Stromal cell of bone marrow (primary cell): ENCODE results near the gene CHAD.

Source experiments
- DNase-seq: peaks from one replicate; pipeline ENCODE4 v3.0.0-alpha.2; 2012; ENCODE audit warnings: low read depth

Gene CHAD, protein sequence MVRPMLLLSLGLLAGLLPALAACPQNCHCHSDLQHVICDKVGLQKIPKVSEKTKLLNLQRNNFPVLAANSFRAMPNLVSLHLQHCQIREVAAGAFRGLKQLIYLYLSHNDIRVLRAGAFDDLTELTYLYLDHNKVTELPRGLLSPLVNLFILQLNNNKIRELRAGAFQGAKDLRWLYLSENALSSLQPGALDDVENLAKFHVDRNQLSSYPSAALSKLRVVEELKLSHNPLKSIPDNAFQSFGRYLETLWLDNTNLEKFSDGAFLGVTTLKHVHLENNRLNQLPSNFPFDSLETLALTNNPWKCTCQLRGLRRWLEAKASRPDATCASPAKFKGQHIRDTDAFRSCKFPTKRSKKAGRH

DNA sequence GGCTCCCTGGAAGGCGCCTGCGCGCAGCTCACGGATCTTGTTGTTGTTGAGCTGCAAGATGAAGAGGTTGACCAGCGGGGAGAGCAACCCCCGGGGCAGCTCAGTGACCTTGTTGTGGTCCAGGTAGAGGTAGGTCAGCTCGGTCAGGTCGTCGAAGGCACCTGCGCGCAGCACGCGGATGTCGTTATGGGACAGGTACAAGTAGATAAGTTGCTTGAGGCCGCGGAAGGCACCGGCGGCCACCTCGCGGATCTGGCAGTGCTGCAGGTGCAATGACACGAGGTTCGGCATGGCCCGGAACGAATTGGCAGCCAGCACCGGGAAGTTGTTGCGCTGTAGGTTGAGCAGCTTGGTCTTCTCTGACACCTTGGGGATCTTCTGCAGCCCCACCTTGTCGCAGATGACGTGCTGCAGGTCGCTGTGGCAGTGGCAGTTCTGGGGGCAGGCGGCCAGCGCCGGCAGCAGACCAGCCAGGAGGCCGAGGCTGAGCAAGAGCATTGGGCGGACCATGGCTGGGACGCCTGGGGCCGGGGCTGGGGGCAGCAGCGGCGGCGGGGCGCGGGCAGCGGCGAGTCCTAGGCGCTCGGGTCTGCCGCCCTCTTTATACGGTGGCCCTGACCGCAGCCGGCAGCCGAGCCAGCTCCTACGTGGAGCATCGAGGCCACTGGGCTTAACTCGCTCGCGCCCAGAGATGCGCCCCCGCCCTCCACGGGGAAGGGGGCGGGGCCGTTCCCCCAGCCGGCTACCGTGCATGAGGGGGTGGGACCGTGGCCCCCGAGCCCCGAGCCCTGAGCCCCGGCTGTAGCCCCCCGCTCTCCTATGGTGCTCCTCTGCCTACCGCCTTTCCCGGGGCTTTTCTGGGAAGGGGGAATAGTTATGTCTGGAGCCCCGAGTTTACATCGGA is at the start of gene CHAD:
Gene CHAD (minus strand): TSS at position 577 of the 904 bp plus-strand sequence. CDS start 67 bp downstream, at position 510.
- DNase-seq, result no peak

DNA sequence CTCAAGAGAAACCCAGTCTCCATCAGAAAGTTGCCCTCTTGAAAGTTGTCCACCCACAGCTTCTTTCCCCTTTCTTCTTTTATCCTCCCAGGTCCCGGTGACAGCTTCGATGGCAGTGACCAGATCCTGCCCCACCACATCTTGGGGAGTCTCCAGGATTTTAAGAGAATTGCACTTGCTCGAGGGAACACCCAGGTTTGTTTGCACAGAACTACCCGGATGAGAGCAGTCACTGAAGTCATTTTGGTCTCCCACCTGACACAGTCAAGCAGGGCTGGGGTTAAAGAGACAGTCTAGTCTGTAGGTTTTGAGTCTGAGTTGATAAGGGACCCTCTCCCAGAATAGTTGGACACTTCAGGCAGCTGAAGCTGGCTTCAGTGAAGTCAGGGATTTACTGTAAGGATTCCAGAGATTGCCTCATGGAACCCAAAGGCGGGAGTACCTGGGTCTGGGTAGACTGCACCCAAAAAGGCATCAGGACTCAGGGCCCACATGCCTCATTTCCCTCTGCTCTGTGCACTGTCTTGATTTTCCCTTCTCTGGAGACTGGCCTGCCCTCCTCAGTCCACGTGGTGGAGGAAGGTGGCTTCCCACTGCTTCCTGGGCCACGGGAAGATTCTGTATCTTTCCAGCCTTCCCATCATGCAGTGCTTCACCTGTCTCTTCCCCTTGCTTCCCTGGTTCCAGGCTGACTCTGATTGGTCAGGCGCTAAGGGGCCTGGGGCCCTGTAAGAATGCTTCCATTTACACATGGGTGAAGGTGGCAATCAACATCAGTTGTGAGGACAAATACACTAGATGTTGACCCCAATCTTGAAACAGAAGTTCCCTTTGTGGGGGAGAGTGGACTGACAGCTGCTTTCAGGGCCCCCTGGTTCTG is 49.1 kb upstream of the CHAD start:
- DNase-seq, result no peak

DNA sequence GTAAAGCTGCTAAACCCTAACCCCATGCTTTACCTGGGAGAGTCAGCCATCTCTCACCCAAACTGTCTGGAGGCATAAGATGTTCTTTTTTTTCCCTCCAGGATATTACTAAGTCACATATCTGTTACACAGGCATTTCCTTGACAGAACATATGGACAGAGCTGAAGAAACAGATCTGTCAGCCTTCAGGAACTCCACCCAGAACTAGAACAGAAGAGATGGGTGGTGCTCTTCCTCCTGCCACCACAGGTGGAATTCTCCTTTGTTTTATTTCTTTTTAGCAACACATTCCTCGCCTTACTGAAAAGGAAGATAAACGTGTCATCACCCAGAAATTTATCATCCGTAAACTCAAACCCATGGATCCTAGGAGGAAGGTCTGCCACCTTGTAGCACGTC is 48.3 kb upstream of the CHAD start:
- DNase-seq, result no peak

DNA sequence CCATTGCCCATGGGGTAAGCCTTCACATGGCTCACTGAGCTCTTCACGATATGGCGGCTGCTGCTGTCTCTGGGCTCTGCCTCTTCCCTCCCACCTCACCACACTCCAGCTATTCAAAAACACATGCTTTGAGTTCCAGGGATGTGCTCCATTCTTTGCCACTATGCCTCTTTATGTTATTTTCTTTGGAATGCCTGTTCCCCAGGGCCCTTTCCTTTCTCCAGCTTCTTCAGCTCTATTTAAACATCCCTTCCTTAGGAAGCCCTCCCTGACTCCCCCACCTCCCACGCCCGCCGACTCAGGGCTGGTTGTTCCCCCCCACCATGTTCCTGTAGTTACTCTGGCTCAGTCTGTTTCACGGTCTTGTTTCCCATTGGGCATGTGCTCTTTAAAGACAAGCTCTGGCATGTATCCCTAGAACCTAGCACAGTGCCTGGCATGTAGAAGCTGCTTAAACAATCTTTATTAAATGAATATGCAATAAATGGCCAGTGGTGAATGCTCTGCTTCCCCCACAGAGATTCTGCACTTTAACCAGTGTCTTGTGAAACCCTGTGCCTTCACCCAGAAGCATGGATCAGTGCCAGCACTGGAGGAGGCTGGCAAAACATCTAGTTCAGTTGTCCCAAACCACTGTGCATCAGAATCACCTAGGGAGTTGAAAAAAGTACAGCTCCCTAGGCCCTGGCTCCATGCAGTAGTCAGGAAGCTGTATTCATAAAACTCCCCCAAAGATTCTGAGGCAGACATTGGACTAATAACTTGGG is 46.4 kb upstream of the CHAD start:
- peak; percentile 52 for DNase-seq

DNA sequence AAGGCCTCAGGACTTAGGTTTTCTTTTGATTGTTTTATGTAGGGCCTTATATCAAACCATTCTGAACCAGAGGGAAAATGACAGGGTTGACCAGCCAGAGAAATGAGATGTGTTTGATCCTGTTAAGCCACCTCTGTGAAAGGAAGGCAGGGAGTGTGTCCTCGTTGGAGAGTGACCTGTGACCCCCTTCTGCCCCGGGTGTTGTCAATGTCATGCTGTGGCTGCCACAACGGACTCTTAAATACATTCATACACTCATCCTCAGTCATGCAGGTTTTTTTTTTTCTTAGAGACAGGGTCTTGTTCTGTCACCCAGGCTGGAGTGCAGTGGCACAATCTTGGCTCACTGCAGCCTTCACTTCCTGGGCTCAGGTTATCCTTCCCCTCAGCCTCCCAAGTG is 45.7 kb upstream of the CHAD start:
- DNase-seq, result no peak

DNA sequence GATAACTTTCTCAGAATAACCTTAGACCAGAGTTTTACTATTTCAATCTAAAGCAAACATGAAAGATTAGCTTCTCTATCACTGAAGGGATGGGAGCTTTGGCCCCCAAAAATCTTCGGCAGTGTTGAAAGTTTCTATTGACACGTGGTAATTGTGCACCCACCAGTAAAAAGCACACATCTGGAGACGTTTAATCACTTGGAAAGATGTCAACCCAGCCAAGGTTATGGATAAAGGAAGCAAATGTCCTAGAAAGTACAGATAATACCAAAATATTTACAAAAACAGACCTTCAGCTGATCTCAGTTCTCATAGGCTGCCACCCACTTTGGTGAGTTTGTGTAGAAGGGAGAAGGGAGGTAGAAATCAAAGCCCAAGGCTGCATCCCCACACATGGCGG is 44.8 kb upstream of the CHAD start:
- DNase-seq, result no peak

DNA sequence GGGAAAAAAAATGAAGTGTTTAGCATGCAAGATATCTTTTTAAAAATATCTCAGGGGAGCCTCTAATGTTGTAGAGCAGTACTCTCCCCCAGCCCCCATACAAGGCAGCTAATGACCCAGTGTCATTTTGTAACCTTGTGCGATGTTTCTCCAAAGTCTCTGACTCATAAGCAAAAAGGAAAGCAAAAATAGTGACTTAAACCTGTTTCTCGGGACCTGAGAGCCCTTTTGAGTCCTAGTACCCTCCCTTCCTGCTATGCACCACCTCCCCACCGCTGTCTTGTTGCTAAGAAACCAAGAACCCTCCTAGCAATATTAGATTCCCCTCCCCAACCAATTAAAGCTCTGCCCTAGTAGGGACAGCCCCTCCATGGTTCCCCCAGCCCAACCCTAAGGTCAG is 42.4 kb upstream of the CHAD start:
- no peak for DNase-seq

DNA sequence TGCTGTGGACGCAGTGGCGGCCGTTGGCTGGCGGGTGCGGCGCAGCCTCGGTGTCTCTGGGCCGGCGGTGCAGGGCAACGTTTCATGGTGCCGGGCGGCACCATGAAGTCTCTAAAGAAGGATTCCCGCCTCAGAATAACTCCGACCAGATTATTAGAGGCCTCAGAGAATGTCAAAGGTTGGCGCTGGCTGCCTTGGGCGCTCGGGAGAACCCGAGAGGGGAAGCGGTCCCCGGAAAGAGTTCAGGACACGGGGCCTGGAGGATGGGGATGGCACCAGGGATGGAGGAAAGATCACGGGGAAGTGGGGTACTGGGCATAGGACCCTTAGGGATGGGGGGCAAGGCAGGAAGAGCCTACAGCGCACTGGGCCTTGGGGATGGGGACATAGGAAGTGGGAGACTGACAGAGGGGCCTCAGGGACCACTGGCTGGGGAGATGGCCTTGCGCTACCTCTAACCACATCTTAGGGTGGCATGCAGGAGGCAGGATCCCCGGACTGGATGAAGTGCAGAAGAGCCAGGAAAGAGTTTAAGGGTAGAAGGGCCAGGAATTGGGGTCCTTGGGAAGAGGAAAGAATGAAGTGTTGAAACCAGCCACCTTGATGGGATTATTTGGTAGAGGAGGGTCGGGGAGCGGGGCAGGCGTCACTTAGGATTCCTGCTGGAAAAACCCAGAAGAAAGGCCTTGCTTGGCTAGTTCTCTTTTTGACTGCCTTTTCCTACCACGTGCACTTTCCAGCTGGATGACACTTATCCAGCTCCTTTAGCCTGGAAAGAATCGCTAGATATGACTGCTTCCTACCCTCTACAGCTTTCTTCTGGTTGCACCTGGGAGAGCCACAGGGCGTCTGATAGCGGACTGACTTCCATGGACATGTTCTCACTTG is 40.1 kb upstream of the CHAD start:
- DNase-seq, result no peak

DNA sequence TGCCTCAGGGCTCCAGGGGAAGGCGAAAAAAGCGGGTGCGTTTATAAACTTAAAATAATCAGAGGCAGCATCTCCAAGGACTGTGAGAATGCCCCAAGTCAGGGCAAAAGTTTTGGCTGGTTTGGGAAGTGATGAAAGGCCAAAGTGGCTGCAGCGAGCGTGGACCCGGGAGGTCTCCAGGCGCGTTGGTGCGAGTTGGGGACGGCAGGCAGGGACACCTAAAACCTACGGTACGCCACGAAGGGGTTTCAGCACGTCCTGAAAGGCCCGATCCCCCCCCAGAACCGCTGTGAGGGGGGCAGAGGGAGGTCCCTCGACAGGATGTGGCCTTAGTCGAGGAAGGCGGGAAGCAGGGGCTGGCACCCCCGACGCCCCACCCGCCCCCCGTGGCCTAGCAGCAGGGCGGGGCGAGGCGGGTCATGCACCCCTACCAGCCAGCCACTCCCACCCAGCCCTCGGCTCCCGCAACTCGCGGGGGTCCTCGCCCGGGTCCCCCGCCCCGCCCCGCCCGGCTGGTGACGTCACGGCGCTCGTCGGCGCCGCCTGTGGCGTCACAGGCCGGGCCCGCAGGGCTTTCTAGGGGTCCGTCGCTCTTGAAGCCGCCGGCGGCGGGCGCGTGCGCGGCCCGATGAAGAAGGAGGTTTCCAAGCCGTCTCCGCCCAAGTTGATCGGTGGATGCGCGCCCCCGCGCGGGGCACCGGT is 39.3 kb upstream of the CHAD start, which contains the start of gene MYCBPAP:
Gene MYCBPAP (plus strand): TSS at position 569 of the 702 bp plus-strand sequence. CDS start 236 bp downstream, outside the sequence.
- DNase-seq, result peak; percentile 74

DNA sequence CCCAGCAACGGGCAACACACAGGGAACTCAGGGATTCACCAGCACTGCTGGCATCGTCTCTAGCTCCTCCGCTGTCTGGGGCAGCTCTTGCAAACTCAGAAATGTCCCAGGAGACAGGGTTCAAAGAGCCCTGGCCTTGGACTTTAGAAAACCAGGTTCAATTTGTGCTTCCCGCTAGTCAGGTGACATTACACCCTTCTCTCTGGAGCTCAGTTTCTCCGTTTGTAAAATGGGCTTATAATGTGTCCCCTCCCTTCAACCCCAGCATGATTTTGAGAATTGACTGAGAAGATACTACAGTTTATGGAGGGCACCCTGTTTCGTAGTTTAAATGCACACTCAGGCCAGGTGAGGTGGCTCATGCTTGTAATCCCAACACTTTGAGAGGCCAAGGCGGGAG is 37.6 kb upstream of the CHAD start:
- DNase-seq, result no peak

DNA sequence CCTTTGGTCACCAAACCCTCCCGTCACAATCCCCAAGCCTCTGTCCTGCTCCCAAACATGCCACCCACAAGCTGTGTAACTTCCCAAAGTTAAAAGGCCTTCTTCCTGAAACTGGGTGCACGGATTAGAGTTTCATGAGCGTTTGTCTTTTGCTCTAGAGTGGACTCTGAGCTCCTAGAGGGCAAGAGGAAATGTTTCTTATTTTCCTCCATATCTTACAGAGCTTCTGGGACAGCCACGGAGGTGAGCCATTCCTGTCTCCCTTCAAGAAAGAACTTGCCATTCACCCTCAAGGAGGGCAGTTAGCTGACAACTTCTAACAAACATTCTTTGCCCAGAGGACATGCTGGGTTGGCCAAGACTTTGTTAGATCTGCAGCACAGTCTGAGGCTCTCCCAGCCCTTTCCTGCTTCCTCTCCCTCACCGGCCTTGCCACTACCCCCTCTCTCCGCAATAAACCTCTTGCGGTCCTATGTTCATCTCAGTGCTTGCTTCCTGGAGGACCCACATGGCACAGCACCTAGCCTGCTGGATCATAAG is 37.0 kb upstream of the CHAD start:
- DNase-seq, result no peak

DNA sequence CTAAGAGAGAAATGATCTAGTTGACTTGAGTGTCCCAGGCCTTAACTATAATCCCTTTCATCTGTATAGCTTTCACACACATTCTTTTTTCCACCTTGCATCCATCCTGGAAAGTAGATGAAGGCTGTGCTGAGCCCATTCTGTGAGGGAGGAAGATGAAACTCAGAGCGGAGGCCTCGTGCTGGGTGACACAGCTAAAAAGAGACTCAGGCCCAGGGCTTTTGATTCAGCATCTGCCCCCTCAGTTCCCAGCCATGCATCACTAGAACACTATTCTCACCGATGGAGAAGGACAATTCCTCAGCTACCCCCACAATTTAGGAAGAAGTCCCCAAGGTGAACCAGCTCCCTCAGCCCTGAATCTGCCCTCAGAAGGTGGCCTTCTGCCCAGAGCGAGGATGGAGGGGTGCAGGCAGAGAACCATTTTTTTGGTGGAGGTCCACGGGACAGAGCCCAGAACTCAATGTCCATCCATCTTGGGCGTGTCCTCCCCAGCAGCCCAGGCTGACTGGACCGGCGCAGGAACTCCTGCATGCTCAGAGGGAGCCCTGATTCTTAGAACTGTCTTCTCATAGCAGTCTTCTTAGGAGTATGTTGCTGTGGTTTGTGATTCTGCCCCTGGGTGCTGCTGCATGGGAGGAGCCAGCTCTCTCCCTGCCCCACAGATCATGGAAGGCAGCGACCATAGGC is 33.8 kb upstream of the CHAD start:
- DNase-seq, result no peak

DNA sequence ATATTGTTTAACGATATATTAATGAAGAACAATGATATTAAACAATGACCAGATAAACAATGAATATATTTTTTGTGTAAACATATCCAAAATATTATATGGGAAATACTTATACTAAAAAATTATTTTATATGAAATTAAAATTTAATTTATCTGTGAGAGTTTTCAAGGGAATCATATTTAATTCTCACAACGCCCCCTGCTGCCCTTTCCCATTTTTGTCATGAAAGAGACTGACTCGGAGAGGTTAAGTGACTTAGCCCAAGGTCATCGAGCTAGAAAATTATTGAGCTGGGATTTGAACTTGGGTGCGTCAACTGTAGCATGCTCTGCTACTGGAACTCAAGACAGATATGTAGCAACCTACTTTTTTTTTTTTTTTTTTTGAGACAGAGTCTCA is 32.4 kb upstream of the CHAD start:
- no peak for DNase-seq

DNA sequence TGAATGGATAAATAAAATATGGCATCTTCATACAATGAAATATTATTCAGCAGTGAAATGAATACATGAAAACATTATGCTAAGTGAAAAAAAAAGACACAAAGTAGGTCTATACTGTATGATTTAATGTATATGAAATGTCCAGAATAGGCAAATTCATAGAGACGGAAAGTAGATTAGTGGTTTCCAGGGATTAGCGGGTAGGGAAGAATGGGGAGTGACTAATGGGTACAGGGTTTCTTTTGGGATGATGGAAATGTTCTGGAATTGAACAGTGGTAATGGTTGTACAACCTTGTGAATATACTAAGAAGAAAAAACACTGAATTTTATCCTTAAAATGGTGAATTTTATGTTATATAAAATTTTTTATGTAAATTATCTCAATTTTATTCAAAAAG is 31.0 kb upstream of the CHAD start:
- DNase-seq, result no peak

DNA sequence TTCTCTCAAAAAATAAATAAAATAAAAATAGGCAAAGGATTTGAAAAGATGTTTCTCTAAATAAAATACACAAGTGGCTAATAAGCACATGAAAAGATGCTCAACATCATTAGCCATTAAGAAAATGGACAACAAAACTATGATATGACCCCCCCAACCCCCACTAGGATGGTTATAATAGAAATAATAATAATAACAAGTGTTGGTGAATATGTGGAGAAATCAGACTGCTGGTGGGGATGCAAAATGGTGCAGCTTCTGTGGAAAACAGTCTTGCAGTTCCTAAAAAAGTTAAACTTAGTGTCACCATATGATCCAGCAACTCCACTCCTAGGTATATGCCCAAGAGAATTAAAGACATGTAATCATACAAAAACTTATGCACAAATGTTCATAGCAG is 30.6 kb upstream of the CHAD start:
- DNase-seq, result no peak

DNA sequence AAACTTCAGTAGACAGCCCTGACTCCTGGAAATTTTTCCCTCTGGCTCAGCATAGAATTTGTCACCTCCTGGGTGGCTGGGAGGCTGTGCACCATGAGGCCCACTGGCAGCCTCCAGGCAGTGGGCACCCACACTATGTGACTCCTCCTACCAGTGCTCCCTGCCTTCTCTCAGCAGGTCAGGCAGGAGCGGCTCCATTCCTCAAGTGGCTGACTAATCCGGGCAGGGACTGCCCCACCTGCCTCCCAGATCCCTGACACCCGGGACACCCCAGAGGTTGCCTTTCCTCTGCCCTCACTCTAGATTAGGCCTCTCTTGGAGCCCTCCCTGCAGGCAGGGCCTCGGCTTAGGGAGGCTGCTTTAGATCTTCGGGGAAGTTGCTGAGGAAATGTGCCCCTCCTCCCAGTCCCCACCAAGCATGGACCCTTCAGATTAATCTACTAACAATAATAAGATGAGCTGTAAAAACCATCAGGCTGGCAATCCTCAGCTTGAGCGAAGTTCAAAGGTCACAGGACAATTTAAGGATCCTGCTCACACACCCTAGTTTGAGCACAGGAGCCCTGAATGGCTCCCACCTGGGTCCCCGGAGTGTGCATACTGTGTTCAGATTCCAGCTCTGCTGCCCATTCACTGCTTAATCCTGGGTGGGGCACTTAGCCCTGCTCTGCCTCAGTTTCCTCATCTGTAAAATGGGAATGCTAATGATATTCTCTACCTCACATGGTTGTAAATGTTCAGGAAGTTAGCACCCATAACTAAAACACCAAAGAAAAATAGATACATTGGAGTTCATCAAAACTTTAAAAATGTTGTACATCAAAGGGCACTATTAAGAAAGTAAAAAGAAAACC is 29.6 kb upstream of the CHAD start:
- DNase-seq, result no peak

DNA sequence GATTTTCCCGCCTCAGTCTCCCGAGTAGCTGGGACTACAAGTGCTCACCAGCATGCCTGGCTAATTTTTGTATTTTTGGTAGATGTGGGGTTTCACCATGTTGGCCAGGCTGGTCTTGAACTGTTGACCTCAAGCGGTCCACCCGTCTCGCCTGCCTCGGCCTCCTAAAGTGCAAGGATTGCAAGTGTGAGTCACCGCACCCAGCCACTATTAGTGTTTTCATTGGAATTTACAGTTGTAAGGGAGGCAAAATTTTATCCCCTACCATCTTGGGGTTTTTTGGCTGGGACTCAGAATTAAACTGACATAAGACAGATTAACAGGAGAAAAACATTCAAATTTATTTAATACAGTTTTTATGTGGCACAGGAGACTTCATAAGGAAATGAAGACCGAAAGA is 27.2 kb upstream of the CHAD start:
- no peak for DNase-seq
